ENCODE results near the gene ORM2.

Gene ORM2

GRCh38 chr9:114350636-114351401 lies 21.1 kb downstream of the ORM2 start:
- no peak for DNase-seq

- DNase-seq = no peak
Observed at GRCh38 chr9:114351932-114352331, 22.3 kb downstream of the ORM2 start.

GRCh38 chr9:114355821-114356220 lies 26.2 kb downstream of the ORM2 start:
- no peak for DNase-seq

GRCh38 chr9:114356792-114357191 lies 27.1 kb downstream of the ORM2 start:
- DNase-seq = no peak

GRCh38 chr9:114357360-114357759 lies 27.7 kb downstream of the ORM2 start:
- DNase-seq = no peak

- no peak for DNase-seq
Observed at GRCh38 chr9:114357911-114358328, 28.3 kb downstream of the ORM2 start.

- no peak for DNase-seq
Observed at GRCh38 chr9:114359801-114360200, 30.1 kb downstream of the ORM2 start.

GRCh38 chr9:114361542-114361941 lies 31.9 kb downstream of the ORM2 start:
- DNase-seq = no peak

- no peak for DNase-seq
Observed at GRCh38 chr9:114362394-114362793, 32.7 kb downstream of the ORM2 start.

GRCh38 chr9:114363424-114363823 lies 33.8 kb downstream of the ORM2 start:
- no peak for DNase-seq

- DNase-seq = no peak
Observed at GRCh38 chr9:114364134-114365041, 34.7 kb downstream of the ORM2 start.

GRCh38 chr9:114365194-114365593 lies 35.5 kb downstream of the ORM2 start:
- DNase-seq = no peak

- DNase-seq = peak in 1 of 2 experiments; percentile 38
Observed at GRCh38 chr9:114366334-114367128, 36.9 kb downstream of the ORM2 start.

GRCh38 chr9:114367366-114367765 lies 37.7 kb downstream of the ORM2 start:
- no peak for DNase-seq

- no peak for DNase-seq
Observed at GRCh38 chr9:114367772-114368569, 38.3 kb downstream of the ORM2 start.

- peak; percentile 28 to 31 for DNase-seq
Observed at GRCh38 chr9:114369216-114370130, 39.8 kb downstream of the ORM2 start.

- peak; percentile 100 for DNase-seq
Observed at GRCh38 chr9:114370251-114370967, 40.7 kb downstream of the ORM2 start.

GRCh38 chr9:114370968-114371320 lies 41.3 kb downstream of the ORM2 start:
- DNase-seq = no peak

- DNase-seq = peak in 1 of 2 experiments; percentile 40
Observed at GRCh38 chr9:114371343-114371944, 41.8 kb downstream of the ORM2 start.
